LNCAP (cell line): Measurements from ENCODE around the gene EEFSEC.

ENCODE experiments used
- CTCF ChIP-seq: fragments of 450-650 bp; IDR thresholded peaks from 2 replicates; pipeline ENCODE4 v1.5.1; 2017; ENCODE audit warnings: mild to moderate bottlenecking

The EEFSEC gene

GRCh38 chr3:128256131-128256530, 102.8 kb downstream of the EEFSEC start:
- no peak for TF ChIP-seq CTCF

GRCh38 chr3:128257632-128258031, 104.4 kb downstream of the EEFSEC start:
- no peak for TF ChIP-seq CTCF

GRCh38 chr3:128260275-128260674, 107.0 kb downstream of the EEFSEC start:
- TF ChIP-seq CTCF: no peak

- no peak for TF ChIP-seq CTCF
Observed at GRCh38 chr3:128262457-128262856, 109.2 kb downstream of the EEFSEC start.

GRCh38 chr3:128263118-128263517, 109.8 kb downstream of the EEFSEC start:
- TF ChIP-seq CTCF: no peak

GRCh38 chr3:128263946-128264345, 110.7 kb downstream of the EEFSEC start:
- TF ChIP-seq CTCF: no peak

GRCh38 chr3:128266453-128266852, 113.2 kb downstream of the EEFSEC start:
- no peak for TF ChIP-seq CTCF

- TF ChIP-seq CTCF: no peak
Observed at GRCh38 chr3:128267541-128267940, 114.3 kb downstream of the EEFSEC start.
